Thyroid gland (tissue), 4 donors: ENCODE measurements around the gene MORN5. TPM values are rescaled to one million over a fixed set of nuclear protein-coding genes. Genes with fewer than 3 reads are reported as not detected.

ENCODE experiments used
- DNase-seq, 2 donors: peaks; one replicate each; pipeline ENCODE4 v3.0.0-alpha.2; 2019
- H3K27ac ChIP-seq, 3 donors: fragments of 200-600 bp; sonication (generic); 1 replicate in 2 of 3; 2 replicates in 1 of 3; pipeline ENCODE4 v1.5.1; 2016 to 2019; ENCODE audit warnings: mild to moderate bottlenecking in 1 of 3, moderate library complexity in 1 of 3
- H3K27me3 ChIP-seq: fragments of 200-600 bp; sonication (generic); one replicate; pipeline ENCODE4 v1.5.1; 2019
- H3K36me3 ChIP-seq, 2 donors: fragments of 200-600 bp; sonication (generic); one replicate each; pipeline ENCODE4 v1.5.1; 2016 to 2019
- H3K4me1 ChIP-seq, 2 donors: fragments of 200-600 bp; sonication (generic); one replicate each; pipeline ENCODE4 v1.5.1; 2017 to 2019
- H3K4me3 ChIP-seq, 3 donors: fragments of 200-600 bp; sonication (generic); replicated peaks in 1 of 3; 1 replicate in 2 of 3; 2 replicates in 1 of 3; pipeline ENCODE4 v1.5.1; 2016; ENCODE audit warnings: mild to moderate bottlenecking in 1 of 3
- H3K9me3 ChIP-seq: fragments of 200-600 bp; sonication (generic); one replicate; pipeline ENCODE4 v1.5.1; 2017
- POLR2A ChIP-seq, 2 donors: fragments of 450-650 bp; IDR thresholded peaks; one replicate each; pipeline ENCODE4 v1.6.1; 2017; ENCODE audit warnings: antibody characterized with exemption in 2 of 2, mild to moderate bottlenecking in 2 of 2, moderate library complexity in 1 of 2
- WGBS, 2 donors: methylation state at CpG; one replicate each; pipeline ENCODE4 v1.1.5; 2017; 5-methylcytosine and 5-hydroxymethylcytosine counted together
- intact Hi-C: fragments of 100-400 bp; cut with DNase I; formaldehyde crosslinking; loops from one replicate; pipeline ENCODE4 v1.15.1; 2023
- total RNA-seq, 4 donors: library from RNA; depleted of rRNA; stranded (reverse); fragments of >200 nt; gene quantifications; one replicate each; pipeline ENCODE4 v1.2.3, GENCODE V29; 2016
- TF ChIP-seq, protein P1 (sequence below), 6 experiments: fragments of 200-600 bp in 3 of 6; fragments of 450-650 bp in 3 of 6; sonication (generic) in 3 of 6; IDR thresholded peaks; one replicate each; pipeline ENCODE4 v1.5.1; 2016 to 2019; ENCODE audit warnings: antibody characterized with exemption in 6 of 6, mild to moderate bottlenecking in 2 of 6, inconsistent platforms in 1 of 6, moderate library complexity in 1 of 6

The MORN5 gene
- total RNA-seq, 4 donors from 2014 or later = not detected

DNA sequence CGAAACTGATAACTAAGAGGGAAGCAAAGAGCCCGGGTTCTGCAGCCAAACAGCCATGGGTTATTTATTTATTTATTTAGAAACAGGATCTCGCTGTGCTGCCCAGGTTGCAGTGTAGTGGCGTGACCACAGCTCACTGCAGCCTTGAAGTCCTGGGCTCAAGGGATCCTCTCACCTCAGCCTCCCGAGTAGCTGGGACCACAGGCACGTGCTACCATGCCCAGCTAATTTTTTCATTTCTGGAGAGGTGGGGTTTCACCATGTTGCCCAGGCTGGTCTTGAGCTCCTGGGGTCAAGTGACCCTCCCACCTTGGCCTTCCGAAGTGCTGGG, 24.2 kb upstream of the MORN5 start:
- no peak overlapping the region for H3K4me3 ChIP-seq
- no peak overlapping the region for H3K27ac ChIP-seq
- WGBS, 2 donors = 88 to 95% methylated on average over 7 of the region's 7 CpGs
- no peaks in the 10 kb centered on the region for H3K27me3 ChIP-seq
- H3K9me3 ChIP-seq = no peaks in the 10 kb centered on the region
- H3K4me1 ChIP-seq = peaks cover 0 to 9% of the 10 kb centered on the region in 2 donors
- TF ChIP-seq, protein P1, sequence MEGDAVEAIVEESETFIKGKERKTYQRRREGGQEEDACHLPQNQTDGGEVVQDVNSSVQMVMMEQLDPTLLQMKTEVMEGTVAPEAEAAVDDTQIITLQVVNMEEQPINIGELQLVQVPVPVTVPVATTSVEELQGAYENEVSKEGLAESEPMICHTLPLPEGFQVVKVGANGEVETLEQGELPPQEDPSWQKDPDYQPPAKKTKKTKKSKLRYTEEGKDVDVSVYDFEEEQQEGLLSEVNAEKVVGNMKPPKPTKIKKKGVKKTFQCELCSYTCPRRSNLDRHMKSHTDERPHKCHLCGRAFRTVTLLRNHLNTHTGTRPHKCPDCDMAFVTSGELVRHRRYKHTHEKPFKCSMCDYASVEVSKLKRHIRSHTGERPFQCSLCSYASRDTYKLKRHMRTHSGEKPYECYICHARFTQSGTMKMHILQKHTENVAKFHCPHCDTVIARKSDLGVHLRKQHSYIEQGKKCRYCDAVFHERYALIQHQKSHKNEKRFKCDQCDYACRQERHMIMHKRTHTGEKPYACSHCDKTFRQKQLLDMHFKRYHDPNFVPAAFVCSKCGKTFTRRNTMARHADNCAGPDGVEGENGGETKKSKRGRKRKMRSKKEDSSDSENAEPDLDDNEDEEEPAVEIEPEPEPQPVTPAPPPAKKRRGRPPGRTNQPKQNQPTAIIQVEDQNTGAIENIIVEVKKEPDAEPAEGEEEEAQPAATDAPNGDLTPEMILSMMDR (IDR thresholded peaks at IDR 0.05) = no peak
- no peak for TF ChIP-seq POLR2A (IDR thresholded peaks at IDR 0.05)
- DNase-seq = no peak
- intact Hi-C loops = no loop called here
- H3K36me3 ChIP-seq = no peaks in the 10 kb centered on the region

DNA sequence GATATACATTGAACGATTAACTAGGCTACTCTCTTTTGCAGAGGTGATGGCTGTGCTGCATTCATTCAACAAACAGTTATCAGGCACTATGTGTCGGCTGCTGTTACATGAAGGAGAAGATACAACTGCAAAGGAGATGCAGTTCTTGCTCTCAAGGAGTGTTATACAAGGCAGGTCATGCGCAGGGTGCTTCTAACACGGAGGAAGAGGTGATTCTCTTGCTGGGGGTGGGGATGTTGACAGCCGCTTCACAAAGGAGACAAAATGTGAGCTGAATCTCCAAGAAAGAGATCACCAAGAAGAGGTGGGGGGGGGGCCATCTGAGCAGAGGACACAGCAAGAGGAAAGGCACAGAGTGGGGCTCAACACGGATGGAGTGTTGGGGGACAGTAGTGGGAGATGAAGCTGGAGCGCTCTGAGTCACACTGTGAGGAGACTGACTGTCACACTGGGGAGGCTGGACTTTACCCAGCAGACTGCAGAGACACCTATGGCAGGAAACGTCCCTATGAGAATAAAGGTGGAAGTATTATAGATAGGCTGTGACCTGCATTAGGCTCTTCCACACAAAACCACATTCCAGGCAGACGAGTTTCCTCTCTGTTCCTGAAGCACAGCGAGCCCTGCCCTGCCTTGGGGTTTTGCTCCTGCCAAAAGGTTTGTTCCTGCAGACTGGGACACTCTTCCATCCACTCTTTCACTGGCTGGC, 21.0 kb upstream of the MORN5 start:
- Histone ChIP-seq H3K9me3 (no peaks in the 10 kb centered on the region), H3K4me3 (no peak overlapping the region), H3K27me3 (no peaks in the 10 kb centered on the region), H3K36me3 (peaks cover 11 to 13% of the 10 kb centered on the region in 2 donors), H3K4me1 (peaks cover 0 to 9% of the 10 kb centered on the region in 2 donors), H3K27ac (no peak overlapping the region)
- TF ChIP-seq, protein P1 (IDR thresholded peaks at IDR 0.05) = no peak
- TF ChIP-seq POLR2A (IDR thresholded peaks at IDR 0.05) = no peak
- no peak for DNase-seq
- 70 to 72% methylated on average over 10 of the region's 10 CpGs for WGBS, 2 donors
- intact Hi-C loops = no loop called here

DNA sequence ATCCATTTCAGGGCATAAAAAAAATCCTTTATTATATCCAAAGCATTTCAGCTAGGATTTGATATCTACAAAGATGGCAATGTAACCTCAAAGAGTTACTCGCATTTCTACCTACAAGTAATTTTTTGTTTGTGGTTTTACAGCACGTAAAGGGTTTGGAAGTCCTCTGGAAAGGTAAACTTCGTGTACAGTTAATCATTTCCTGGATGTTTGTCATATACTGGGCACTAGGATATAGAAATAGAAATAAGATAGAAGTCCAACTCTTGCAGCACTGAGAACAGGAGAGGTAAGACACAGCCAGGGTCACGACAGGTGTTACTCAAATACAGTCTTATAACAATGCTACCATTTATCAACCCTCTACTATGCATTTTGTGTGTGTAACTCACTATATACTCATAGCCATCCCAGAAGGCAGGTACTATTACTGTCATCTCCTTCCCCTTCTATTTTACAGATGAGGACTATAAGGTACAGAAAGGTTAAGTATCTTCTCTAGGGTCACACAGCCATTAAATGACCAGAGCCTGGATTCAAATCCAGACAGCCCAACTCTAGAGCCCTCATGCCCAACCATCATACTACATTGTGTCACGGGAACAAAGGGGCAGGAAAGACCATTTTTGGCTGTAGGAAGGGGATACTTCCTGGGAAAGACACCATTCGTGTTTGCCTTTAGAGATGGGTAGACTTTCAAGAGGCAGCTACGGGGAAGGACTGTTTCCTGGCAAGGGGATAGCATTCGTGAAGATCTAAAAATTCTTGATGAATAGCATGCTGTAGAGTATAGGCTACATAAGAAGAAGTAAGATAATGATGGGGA, 19.1 kb upstream of the MORN5 start:
- Histone ChIP-seq H3K36me3 (peaks cover 19 to 30% of the 10 kb centered on the region in 2 donors), H3K4me3 (no peak overlapping the region), H3K9me3 (no peaks in the 10 kb centered on the region), H3K27ac (no peak overlapping the region), H3K27me3 (no peaks in the 10 kb centered on the region), H3K4me1 (no peaks in the 10 kb centered on the region)
- no peak for DNase-seq
- TF ChIP-seq, protein P1 (IDR thresholded peaks at IDR 0.05) = no peak
- no peak for TF ChIP-seq POLR2A (IDR thresholded peaks at IDR 0.05)
- intact Hi-C loops = no loop called here
- 83 to 89% methylated on average over 8 of the region's 8 CpGs for WGBS, 2 donors

DNA sequence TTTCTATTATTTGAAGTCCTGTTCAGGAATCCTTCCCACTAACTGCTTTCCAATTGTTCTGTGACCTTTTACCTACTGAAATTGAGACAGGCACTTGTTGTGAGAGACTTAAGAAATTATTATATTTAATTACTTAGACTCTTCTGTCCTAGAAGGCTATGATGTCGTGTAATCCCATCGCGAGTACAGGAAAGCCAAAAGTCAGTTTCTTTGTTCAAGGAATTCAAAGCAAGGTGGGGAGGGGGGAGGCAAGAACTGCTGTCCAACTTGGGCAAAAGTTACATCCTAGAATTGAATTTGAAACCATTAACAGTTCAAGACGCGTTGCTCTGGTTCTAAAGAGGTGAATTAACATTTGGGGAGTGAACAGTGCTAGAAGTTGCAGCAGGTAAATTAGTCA, 18.0 kb upstream of the MORN5 start:
- DNase-seq = no peak
- H3K4me1 ChIP-seq = no peaks in the 10 kb centered on the region
- intact Hi-C loops = no loop called here
- no peak overlapping the region for H3K27ac ChIP-seq
- peaks cover 22 to 38% of the 10 kb centered on the region in 2 donors for H3K36me3 ChIP-seq
- WGBS, 2 donors = 82 to 90% methylated on average over 5 of the region's 5 CpGs
- H3K27me3 ChIP-seq = no peaks in the 10 kb centered on the region
- H3K9me3 ChIP-seq = no peaks in the 10 kb centered on the region
- TF ChIP-seq, protein P1 (IDR thresholded peaks at IDR 0.05) = no peak
- no peak for TF ChIP-seq POLR2A (IDR thresholded peaks at IDR 0.05)
- no peak overlapping the region for H3K4me3 ChIP-seq

DNA sequence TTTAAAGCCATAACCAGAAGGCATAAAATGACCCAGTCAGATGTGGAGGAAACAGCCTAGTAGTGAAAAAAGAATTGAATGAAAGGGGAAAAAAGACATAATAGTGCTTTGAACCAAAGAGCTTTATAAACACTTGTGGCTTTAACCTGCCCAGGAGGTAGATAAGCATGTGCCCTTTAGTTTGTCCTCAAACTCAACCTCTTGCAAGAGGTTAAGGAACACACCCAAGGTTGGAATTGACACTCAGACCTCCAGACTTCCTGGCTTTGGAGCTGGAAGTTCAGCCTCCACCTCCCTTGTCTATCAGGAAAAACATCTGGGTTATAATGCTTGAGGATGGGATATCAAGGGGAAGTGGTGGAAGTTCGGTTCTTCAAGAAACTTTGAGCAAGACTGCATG, 16.4 kb upstream of the MORN5 start:
- Histone ChIP-seq H3K27ac (no peak overlapping the region), H3K27me3 (no peaks in the 10 kb centered on the region), H3K4me3 (no peak overlapping the region), H3K36me3 (peaks cover 29 to 49% of the 10 kb centered on the region in 2 donors), H3K4me1 (no peaks in the 10 kb centered on the region), H3K9me3 (no peaks in the 10 kb centered on the region)
- TF ChIP-seq, protein P1 (IDR thresholded peaks at IDR 0.05) = no peak
- TF ChIP-seq POLR2A (IDR thresholded peaks at IDR 0.05) = no peak
- intact Hi-C loops = no loop called here
- WGBS, 2 donors = 79 to 89% methylated on average over 1 of the region's 1 CpG
- DNase-seq = no peak
